Posterior vena cava (tissue), 2 donors: ENCODE data around the gene SPATA31A5. TPM values are rescaled to one million over a fixed set of nuclear protein-coding genes. Genes with fewer than 3 reads are reported as not detected.
"Not testable (repeated sequence)": the region's sequence is repeated elsewhere in the genome, so short reads cannot be mapped to it uniquely, and the experiment has no call there.

Experiments
- DNase-seq: peaks from one replicate; pipeline ENCODE4 v3.0.0-alpha.2; 2020; ENCODE audit warnings: low spot score
- intact Hi-C, 2 donors: fragments of 100-400 bp; cut with DNase I; formaldehyde crosslinking; loops; one replicate each; pipeline versions ENCODE4 v1.14.1 to v1.14.2; 2022 to 2023
- long read RNA-seq, 2 donors: library from polyadenylated mRNA; unstranded; transcript quantifications; one replicate each; pipeline ENCODE4 v2.0.0, GENCODE V29; 2020 to 2021
- total RNA-seq, 2 donors: library from RNA; stranded (reverse); fragmentation: NEBNext Ultra II Directional; extraction: Animal tissue kit (Norgen Biotek cat#: 25700); gene quantifications; one replicate each; pipeline ENCODE4 v1.2.1, GENCODE V29; 2021
- donor health status: DM: yes; HTN: yes; CAD: no.
- donor health status: DM: yes; HTN: yes; CAD: no.

SPATA31A5 gene
- not detected for total RNA-seq
- long read RNA-seq, donor 1: 0 reads
- long read RNA-seq, donor 2: 0 reads

DNA sequence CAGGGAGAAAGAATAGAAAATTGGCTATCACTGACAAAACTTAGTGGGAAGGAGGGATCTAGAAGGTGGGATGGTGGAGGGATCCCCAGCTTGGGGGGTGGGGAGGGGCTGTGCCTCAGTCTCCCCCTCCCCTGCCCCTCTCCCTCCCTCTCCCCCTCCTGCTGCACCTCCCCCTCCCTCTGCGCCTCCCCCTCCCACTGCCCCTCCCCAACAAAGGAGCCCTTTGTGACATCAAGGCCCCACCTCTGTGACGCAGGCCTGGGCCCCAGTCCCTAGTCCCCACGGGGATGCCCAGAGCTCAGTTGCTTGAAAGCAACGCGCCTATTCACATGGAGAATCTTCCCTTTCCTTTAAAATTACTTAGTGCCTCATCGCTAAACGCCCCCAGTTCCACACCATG lies at the start of gene SPATA31A5:
SPATA31A5 (plus strand) TSS at position 301 of the 400 bp plus-strand sequence; CDS start at position 330, 29 bp downstream.
- intact Hi-C loops: not testable (repeated sequence)

DNA sequence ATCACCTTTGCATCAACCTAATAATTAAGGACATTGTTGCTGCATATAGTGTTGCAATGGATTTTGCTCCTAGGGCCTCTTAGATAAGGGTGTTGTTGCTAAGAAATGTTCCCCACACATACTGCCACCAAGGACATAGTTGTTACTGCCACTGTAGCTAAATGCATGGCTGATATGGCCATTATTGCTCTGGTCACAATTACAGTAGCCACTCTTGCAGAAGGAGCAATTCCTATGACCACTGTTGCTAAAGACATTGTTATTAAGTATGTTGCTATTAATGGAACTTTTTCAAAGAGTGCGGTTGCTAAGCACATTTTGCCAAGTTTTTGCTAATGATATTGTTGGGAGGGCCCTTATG lies 48.8 kb downstream of the SPATA31A5 start:
- DNase-seq, intact Hi-C loops: not testable (repeated sequence)

More for the DNA sequence above, at the start of gene SPATA31A5:
- not testable (repeated sequence) for DNase-seq

DNA sequence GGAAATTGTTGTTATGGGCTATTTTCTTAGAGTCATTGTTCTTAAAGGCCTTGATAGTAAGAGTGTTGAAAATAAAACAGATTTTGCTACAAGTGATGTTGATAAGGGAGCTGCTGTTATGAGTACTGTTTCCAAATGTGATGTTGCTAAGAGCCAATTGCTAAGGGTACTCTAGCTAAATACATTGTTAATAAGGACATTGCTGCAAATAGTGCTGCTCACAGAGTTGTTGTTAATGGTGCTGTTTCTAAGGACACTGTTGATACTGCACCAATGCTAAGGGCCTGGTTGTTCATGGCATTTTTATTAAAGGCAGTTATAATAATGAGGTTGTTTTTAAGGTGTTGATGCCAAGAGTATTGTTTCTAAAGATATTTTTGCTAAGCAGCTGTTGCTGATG lies 52.2 kb downstream of the SPATA31A5 start:
- DNase-seq, intact Hi-C loops: not testable (repeated sequence)
